A549 (cell line): ENCODE results near the gene HERC4. TPM values are rescaled to one million over a fixed set of nuclear protein-coding genes. Genes with fewer than 3 reads are reported as not detected.

ENCODE experiments used
- ATAC-seq, 2 experiments: fragments of 200-7000 bp in 1 of 2; fragments of >200 bp in 1 of 2; cut with Nextera tagmentation in 1 of 2; cut with Tn5 transposase in 1 of 2; 3 replicates each; pipeline versions ENCODE4 v1.8.0 to v1.9.1; 2018 to 2020; ENCODE audit warnings: mild to moderate bottlenecking in 1 of 2, moderate library complexity in 1 of 2
- CTCF ChIA-PET: fragments of 300-600 bp; sonication (Branson Sonifier 250); formaldehyde crosslinking; extraction: SDS; loops from one replicate; lab custom pipeline; 2021; ENCODE audit warnings: antibody characterized with exemption, inconsistent platforms; lab: Yijun Ruan, JAX
- POLR2A ChIA-PET: fragments of 350-600 bp; formaldehyde crosslinking; extraction: SDS; loops from one replicate; lab custom pipeline; 2021; ENCODE audit warnings: antibody characterized with exemption, inconsistent platforms; lab: Yijun Ruan, JAX
- DNase-seq, 2 experiments: peaks; one replicate each; pipeline versions ENCODE4 v3.0.0 to v3.0.0-alpha.2; 2011 to 2016; ENCODE audit warnings: low read depth in 1 of 2, low spot score in 1 of 2
- FAIRE-seq: peaks from 2 replicates; lab custom pipeline; 2011; peaks lifted over from hg19 to GRCh38; lab: Jason Lieb, UNC
- H3K27ac ChIP-seq, 2 experiments: fragments of >200 bp; sonication (Bioruptor Twin); formaldehyde crosslinking; 3 replicates each; pipeline ENCODE4 v1.5.1; 2016 to 2017
- H3K4me1 ChIP-seq: fragments of >200 bp; sonication (Bioruptor Twin); formaldehyde crosslinking; 3 replicates; pipeline ENCODE4 v1.6.1; 2016
- H3K4me2 ChIP-seq: fragments of >200 bp; sonication (Bioruptor Twin); formaldehyde crosslinking; 3 replicates; pipeline ENCODE4 v1.6.1; 2016
- H3K4me3 ChIP-seq: fragments of >200 bp; sonication (Bioruptor Twin); formaldehyde crosslinking; 3 replicates; pipeline ENCODE4 v1.5.1; 2016
- H3K9me3 ChIP-seq: fragments of >200 bp; sonication (Bioruptor Twin); formaldehyde crosslinking; 3 replicates; pipeline ENCODE4 v1.6.1; 2016
- CBX8 ChIP-seq: fragments of 200-600 bp; sonication (generic); IDR thresholded peaks from 2 replicates; pipeline ENCODE4 v1.6.1; 2016
- EHF ChIP-seq: fragments of 250-450 bp; sonication (Bioruptor Pico); IDR thresholded peaks from 2 replicates; pipeline ENCODE4 v1.5.0; 2020; ENCODE audit warnings: mild to moderate bottlenecking
- EP300 ChIP-seq, 2 experiments: fragments of >200 bp; sonication (Bioruptor Twin); formaldehyde crosslinking; IDR thresholded peaks; 2 replicates in 1 of 2; 3 replicates in 1 of 2; pipeline ENCODE4 v1.6.1; 2016 to 2017
- FOSB ChIP-seq: fragments of 250-450 bp; sonication (Bioruptor Pico); IDR thresholded peaks from 2 replicates; pipeline ENCODE4 v1.5.0; 2020; ENCODE audit warnings: mild to moderate bottlenecking, moderate library complexity
- HDAC2 ChIP-seq: fragments of 200-600 bp; sonication (generic); IDR thresholded peaks from 2 replicates; pipeline ENCODE4 v1.6.1; 2016
- HOXA7 ChIP-seq: fragments of 250-450 bp; sonication (Bioruptor Pico); IDR thresholded peaks from 2 replicates; pipeline ENCODE4 v1.5.0; 2020; ENCODE audit warnings: mild to moderate bottlenecking, moderate library complexity
- HOXB13 ChIP-seq: fragments of 250-450 bp; sonication (Bioruptor Pico); IDR thresholded peaks from 2 replicates; pipeline ENCODE4 v1.5.0; 2020; ENCODE audit warnings: low read depth, mild to moderate bottlenecking, moderate library complexity
- HOXB5 ChIP-seq: fragments of 250-450 bp; sonication (Bioruptor Pico); IDR thresholded peaks from 2 replicates; pipeline ENCODE4 v1.5.0; 2020; ENCODE audit warnings: mild to moderate bottlenecking, moderate library complexity
- MYC ChIP-seq: IDR thresholded peaks from 2 replicates; pipeline ENCODE4 v1.6.1; 2012; ENCODE audit warnings: mild to moderate bottlenecking, inconsistent platforms, low read length, improper control_type of control experiment, borderline replicate concordance
- NPAS2 ChIP-seq: fragments of 250-450 bp; sonication (Bioruptor Pico); IDR thresholded peaks from 2 replicates; pipeline ENCODE4 v1.8.0; 2022; ENCODE audit warnings: mild to moderate bottlenecking, moderate library complexity, borderline replicate concordance
- RFX5 ChIP-seq: fragments of 450-650 bp; IDR thresholded peaks from 2 replicates; pipeline ENCODE4 v1.7.1; 2014; ENCODE audit warnings: antibody characterized with exemption, mild to moderate bottlenecking, moderate library complexity
- SMC3 ChIP-seq: fragments of >200 bp; sonication (Bioruptor Twin); formaldehyde crosslinking; IDR thresholded peaks from 3 replicates; pipeline ENCODE4 v1.6.1; 2018; ENCODE audit warnings: inconsistent platforms
- TFCP2L1 ChIP-seq: fragments of 250-450 bp; sonication (Bioruptor Pico); IDR thresholded peaks from 2 replicates; pipeline ENCODE4 v1.5.0; 2021; ENCODE audit warnings: mild to moderate bottlenecking
- ZC3H11A ChIP-seq: fragments of 450-650 bp; IDR thresholded peaks from 2 replicates; pipeline ENCODE4 v1.6.1; 2014; ENCODE audit warnings: antibody characterized with exemption, mild to moderate bottlenecking
- WGBS: methylation state at CpG from one replicate; pipeline ENCODE4 v1.1.6; 2017; ENCODE audit errors: missing lambda C conversion rate; 5-methylcytosine and 5-hydroxymethylcytosine counted together
- polyA plus RNA-seq, 4 experiments: library from polyadenylated mRNA; depleted of rRNA in 3 of 4; stranded (reverse); fragments of >200 nt; fragmentation: RNase III in 1 of 4; extraction: RNeasy Plus Mini Kit Qiagen cat#74134 plus additional on column Dnase treatment in 1 of 4; gene quantifications; 2 replicates in 3 of 4; 3 replicates in 1 of 4; pipeline ENCODE4 v1.2.3, GENCODE V29; 2011 to 2017
- TF ChIP-seq, protein P1 (sequence below): fragments of >200 bp; sonication (Bioruptor Twin); formaldehyde crosslinking; IDR thresholded peaks from 3 replicates; pipeline ENCODE4 v1.5.1; 2016
- TF ChIP-seq, protein P2 (sequence below): IDR thresholded peaks from 2 replicates; pipeline ENCODE4 v1.6.1; 2012
- TF ChIP-seq, protein P3 (sequence below): fragments of 450-650 bp; IDR thresholded peaks from 2 replicates; pipeline ENCODE4 v1.6.1; 2014; ENCODE audit warnings: antibody characterized with exemption
- TF ChIP-seq, protein P4 (sequence below): fragments of 150-350 bp; IDR thresholded peaks from 2 replicates; pipeline ENCODE4 v1.6.1; 2014; ENCODE audit warnings: low read depth, mild to moderate bottlenecking, low read length
- TF ChIP-seq, protein P5 (sequence below): fragments of 250-450 bp; sonication (Bioruptor Pico); IDR thresholded peaks from 2 replicates; pipeline ENCODE4 v1.5.0; 2020; ENCODE audit warnings: low read depth, mild to moderate bottlenecking, moderate library complexity

Gene HERC4
- polyA plus RNA-seq, 2 of the 4 experiments (the other 2 are of a cell fraction) = 43.2 to 51.3 TPM

DNA sequence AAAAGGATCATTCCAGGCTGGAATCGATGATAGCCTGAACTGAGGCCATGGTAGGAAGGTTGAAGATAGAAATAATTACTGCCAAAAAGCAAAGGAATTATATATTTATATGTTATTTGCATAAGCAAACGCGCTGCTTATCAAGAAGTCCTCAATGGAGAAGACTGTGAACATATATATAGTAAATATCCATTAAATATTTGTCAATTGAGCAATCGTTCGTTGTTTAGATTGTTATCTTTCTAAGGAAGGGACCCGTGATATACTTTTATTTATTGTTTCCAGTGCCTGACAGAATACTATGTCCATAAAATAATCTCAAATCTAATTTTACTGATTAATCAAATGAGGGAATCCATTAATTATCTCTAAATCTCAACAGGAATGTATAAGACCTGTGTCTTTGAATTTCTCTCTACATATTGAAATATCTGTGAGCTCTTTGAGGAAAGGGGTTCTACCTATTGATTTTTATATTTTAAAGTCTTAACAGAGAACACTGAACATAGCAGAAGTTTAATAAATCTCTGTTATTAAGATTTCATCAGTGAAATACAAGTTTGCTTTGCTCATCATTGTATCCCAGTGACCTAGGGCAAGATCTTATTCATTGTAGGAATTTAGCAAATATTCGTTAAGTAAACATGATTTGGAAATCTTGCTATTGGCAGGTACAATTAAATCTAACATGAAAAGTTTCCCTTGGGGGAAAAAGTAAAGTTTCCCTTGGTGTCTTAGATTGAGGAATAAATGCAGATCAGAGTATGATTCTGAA, 12.0 kb upstream of the HERC4 start (continued):
- TF ChIP-seq, protein P1, sequence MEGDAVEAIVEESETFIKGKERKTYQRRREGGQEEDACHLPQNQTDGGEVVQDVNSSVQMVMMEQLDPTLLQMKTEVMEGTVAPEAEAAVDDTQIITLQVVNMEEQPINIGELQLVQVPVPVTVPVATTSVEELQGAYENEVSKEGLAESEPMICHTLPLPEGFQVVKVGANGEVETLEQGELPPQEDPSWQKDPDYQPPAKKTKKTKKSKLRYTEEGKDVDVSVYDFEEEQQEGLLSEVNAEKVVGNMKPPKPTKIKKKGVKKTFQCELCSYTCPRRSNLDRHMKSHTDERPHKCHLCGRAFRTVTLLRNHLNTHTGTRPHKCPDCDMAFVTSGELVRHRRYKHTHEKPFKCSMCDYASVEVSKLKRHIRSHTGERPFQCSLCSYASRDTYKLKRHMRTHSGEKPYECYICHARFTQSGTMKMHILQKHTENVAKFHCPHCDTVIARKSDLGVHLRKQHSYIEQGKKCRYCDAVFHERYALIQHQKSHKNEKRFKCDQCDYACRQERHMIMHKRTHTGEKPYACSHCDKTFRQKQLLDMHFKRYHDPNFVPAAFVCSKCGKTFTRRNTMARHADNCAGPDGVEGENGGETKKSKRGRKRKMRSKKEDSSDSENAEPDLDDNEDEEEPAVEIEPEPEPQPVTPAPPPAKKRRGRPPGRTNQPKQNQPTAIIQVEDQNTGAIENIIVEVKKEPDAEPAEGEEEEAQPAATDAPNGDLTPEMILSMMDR = no peak; the same call in 2 of the 3 replicates
- TF ChIP-seq, protein P2, sequence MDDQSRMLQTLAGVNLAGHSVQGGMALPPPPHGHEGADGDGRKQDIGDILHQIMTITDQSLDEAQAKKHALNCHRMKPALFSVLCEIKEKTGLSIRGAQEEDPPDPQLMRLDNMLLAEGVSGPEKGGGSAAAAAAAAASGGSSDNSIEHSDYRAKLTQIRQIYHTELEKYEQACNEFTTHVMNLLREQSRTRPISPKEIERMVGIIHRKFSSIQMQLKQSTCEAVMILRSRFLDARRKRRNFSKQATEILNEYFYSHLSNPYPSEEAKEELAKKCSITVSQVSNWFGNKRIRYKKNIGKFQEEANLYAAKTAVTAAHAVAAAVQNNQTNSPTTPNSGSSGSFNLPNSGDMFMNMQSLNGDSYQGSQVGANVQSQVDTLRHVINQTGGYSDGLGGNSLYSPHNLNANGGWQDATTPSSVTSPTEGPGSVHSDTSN = peak; percentile 50; the same call in 1 of the 2 replicates
- no peak for TF ChIP-seq MYC
- TF ChIP-seq, protein P3, sequence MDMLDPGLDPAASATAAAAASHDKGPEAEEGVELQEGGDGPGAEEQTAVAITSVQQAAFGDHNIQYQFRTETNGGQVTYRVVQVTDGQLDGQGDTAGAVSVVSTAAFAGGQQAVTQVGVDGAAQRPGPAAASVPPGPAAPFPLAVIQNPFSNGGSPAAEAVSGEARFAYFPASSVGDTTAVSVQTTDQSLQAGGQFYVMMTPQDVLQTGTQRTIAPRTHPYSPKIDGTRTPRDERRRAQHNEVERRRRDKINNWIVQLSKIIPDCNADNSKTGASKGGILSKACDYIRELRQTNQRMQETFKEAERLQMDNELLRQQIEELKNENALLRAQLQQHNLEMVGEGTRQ = no peak
- TF ChIP-seq HOXA7 (CRISPR knock-in tag) = no peak
- TF ChIP-seq HOXB13 (CRISPR knock-in tag) = no peak
- TF ChIP-seq RFX5 = no peak
- TF ChIP-seq, protein P4, sequence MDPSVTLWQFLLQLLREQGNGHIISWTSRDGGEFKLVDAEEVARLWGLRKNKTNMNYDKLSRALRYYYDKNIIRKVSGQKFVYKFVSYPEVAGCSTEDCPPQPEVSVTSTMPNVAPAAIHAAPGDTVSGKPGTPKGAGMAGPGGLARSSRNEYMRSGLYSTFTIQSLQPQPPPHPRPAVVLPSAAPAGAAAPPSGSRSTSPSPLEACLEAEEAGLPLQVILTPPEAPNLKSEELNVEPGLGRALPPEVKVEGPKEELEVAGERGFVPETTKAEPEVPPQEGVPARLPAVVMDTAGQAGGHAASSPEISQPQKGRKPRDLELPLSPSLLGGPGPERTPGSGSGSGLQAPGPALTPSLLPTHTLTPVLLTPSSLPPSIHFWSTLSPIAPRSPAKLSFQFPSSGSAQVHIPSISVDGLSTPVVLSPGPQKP = no peak
- TF ChIP-seq, all 56 proteins: peak for 14

DNA sequence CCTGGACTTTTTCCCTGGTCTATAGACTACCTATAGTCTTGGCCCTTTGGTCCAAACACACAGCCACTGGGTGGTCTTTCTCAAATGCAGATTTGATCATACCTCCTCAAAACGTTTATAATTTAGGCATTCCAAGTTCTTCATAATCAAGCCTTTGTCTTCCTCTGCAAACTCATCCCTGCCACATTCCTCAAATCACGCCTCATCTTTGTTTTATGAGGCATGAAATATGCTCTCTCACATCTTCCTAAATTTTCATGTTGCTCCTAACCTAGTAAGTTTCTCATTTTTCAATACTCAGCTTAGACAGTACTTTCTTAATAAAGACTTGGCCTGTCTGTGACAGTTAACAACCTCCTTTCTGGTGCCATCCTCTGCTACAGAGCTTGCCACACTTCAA, 10.9 kb upstream of the HERC4 start:
- Histone ChIP-seq H3K9me3 (no peaks in the 10 kb centered on the region), H3K4me3 (no peak overlapping the region), H3K4me2 (peak overlapping the region; percentile 86), H3K27ac (peak overlapping the region; percentile 92 to 93), H3K4me1 (peaks cover 66% of the 10 kb centered on the region)
- 32% methylated on average over 2 of the region's 2 CpGs for WGBS
- ATAC-seq (no peak), FAIRE-seq (peak; percentile 73), DNase-seq (no peak)
- POLR2A ChIA-PET = interaction anchor here (0.9 kb wide), 1 partner anchor 246 kb away, joined by 3 read pairs; the partner anchor contains the start of gene HNRNPH3
- CTCF ChIA-PET = interaction anchor here (0.6 to 14.9 kb wide), 3 partner anchors 68 to 126 kb away, joined by 4 to 241 read pairs (median 68); no protein-coding TSS in a partner anchor
- TF ChIP-seq HOXA7 (CRISPR knock-in tag) (no peak), EP300 (IDR thresholded peaks at IDR 0.05) (no peak), FOSB (CRISPR knock-in tag) (no peak), NPAS2 (CRISPR knock-in tag) (no peak), ZC3H11A (no peak), CBX8 (no peak), HOXB13 (CRISPR knock-in tag) (0 out of 2 replicates have a peak, but pooled peaks have one; percentile 52), SMC3 (no peak), HDAC2 (no peak), EHF (CRISPR knock-in tag) (peak; percentile 41; the same call in 1 of the 2 replicates), TFCP2L1 (no peak), HOXB5 (CRISPR knock-in tag) (no peak), MYC (no peak)
- TF ChIP-seq, protein P5, sequence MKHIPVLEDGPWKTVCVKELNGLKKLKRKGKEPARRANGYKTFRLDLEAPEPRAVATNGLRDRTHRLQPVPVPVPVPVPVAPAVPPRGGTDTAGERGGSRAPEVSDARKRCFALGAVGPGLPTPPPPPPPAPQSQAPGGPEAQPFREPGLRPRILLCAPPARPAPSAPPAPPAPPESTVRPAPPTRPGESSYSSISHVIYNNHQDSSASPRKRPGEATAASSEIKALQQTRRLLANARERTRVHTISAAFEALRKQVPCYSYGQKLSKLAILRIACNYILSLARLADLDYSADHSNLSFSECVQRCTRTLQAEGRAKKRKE (CRISPR knock-in tag) = no peak
